Anterior cingulate cortex (tissue), 58 donors: ENCODE data around the gene B3GLCT.
"Not testable (repeated sequence)": the region's sequence is repeated elsewhere in the genome, so short reads cannot be mapped to it uniquely, and the experiment has no call there.

ENCODE experiments used
- DNase-seq, 58 donors: peaks; one replicate each; lab custom pipeline; 2025; lab: John Stamatoyannopoulos, UW

The B3GLCT gene

GRCh38 chr13:31182987-31183386 lies 16.8 kb upstream of the B3GLCT start:
- no peak for DNase-seq

- DNase-seq, result no peak
Observed at GRCh38 chr13:31184451-31184850, 15.3 kb upstream of the B3GLCT start.

- DNase-seq, result no peak
Observed at GRCh38 chr13:31184981-31185645, 14.7 kb upstream of the B3GLCT start.

- no peak for DNase-seq
Observed at GRCh38 chr13:31191748-31192147, 8.0 kb upstream of the B3GLCT start.

GRCh38 chr13:31192306-31192705 lies 7.5 kb upstream of the B3GLCT start:
- peak in 43 of 58 donors; percentile 8 to 85 (median 51) for DNase-seq

- DNase-seq, result no peak
Observed at GRCh38 chr13:31195616-31196015, 4.2 kb upstream of the B3GLCT start.

- DNase-seq, result no peak
Observed at GRCh38 chr13:31196992-31197391, 2.8 kb upstream of the B3GLCT start.

- no peak for DNase-seq
Observed at GRCh38 chr13:31198519-31198918, 1.3 kb upstream of the B3GLCT start.

GRCh38 chr13:31199527-31199848 lies 287 bp upstream of the B3GLCT start:
- DNase-seq, result no peak

GRCh38 chr13:31200637-31200971 lies 829 bp downstream of the B3GLCT start:
- DNase-seq, result peak in 27 of 58 donors; percentile 24 to 76 (median 55)

- peak in 2 of 58 donors; percentile 6 to 16 for DNase-seq
Observed at GRCh38 chr13:31201341-31202031, 1.7 kb downstream of the B3GLCT start.

- no peak for DNase-seq
Observed at GRCh38 chr13:31204592-31204991, 4.8 kb downstream of the B3GLCT start.

- peak in 18 of 58 donors; percentile 4 to 57 (median 26) for DNase-seq
Observed at GRCh38 chr13:31207661-31208552, 8.1 kb downstream of the B3GLCT start.

GRCh38 chr13:31208559-31209122 lies 8.9 kb downstream of the B3GLCT start:
- no peak for DNase-seq

- DNase-seq, result peak in 47 of 58 donors; percentile 13 to 84 (median 47)
Observed at GRCh38 chr13:31209172-31209840, 9.5 kb downstream of the B3GLCT start.

GRCh38 chr13:31209841-31210210 lies 10.1 kb downstream of the B3GLCT start:
- DNase-seq, result no peak

GRCh38 chr13:31213651-31214289 lies 14.0 kb downstream of the B3GLCT start:
- DNase-seq, result no peak

- DNase-seq, result no peak
Observed at GRCh38 chr13:31214435-31214834, 14.7 kb downstream of the B3GLCT start.

- not testable (repeated sequence) for DNase-seq
Observed at GRCh38 chr13:31216916-31217315, 17.1 kb downstream of the B3GLCT start.
